ENCODE results near the gene LPP. TPM values are rescaled to one million over a fixed set of nuclear protein-coding genes. Genes with fewer than 3 reads are reported as not detected.

Gene LPP
- total and polyA plus RNA-seq, 8 donors = 8.0 to 885 (median 305) TPM

DNA sequence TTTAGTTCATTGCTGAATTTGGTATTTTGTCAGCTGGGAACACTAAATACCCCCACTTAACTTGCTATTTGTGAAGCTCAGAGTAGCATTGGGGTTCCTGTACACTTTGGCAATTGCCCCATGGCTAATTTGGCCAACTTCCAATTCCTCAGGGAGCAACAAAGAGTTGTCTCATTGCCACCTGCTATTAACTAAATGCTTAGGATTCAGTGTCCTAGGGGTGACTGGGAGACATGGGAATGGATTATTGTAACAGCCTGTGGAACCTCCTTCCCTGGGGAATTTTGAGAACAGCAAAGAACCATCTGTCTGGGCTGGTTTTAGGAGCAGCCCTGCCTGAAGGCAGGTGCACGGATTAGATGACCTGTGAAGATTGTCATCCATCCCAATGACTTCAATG, 580.4 kb downstream of the LPP start:
- TF ChIP-seq POLR2A (IDR thresholded peaks at IDR 0.05) = no peak
- TF ChIP-seq, protein P1, sequence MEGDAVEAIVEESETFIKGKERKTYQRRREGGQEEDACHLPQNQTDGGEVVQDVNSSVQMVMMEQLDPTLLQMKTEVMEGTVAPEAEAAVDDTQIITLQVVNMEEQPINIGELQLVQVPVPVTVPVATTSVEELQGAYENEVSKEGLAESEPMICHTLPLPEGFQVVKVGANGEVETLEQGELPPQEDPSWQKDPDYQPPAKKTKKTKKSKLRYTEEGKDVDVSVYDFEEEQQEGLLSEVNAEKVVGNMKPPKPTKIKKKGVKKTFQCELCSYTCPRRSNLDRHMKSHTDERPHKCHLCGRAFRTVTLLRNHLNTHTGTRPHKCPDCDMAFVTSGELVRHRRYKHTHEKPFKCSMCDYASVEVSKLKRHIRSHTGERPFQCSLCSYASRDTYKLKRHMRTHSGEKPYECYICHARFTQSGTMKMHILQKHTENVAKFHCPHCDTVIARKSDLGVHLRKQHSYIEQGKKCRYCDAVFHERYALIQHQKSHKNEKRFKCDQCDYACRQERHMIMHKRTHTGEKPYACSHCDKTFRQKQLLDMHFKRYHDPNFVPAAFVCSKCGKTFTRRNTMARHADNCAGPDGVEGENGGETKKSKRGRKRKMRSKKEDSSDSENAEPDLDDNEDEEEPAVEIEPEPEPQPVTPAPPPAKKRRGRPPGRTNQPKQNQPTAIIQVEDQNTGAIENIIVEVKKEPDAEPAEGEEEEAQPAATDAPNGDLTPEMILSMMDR (IDR thresholded peaks at IDR 0.05) = no peak
- no peak for TF ChIP-seq POLR2AphosphoS5 (IDR thresholded peaks at IDR 0.05)
- no peak for TF ChIP-seq EP300 (IDR thresholded peaks at IDR 0.05)
- intact Hi-C loops (cut with DNase I; ENCODE audit: low total_unique reads) = no loop called here
- Histone ChIP-seq H3K36me3 (no peaks in the 10 kb centered on the region), H3K4me3 (no peak overlapping the region), H3K4me1 (peaks cover 0 to 11% (median 7%) of the 10 kb centered on the region in 4 donors), H3K27me3 (no peaks in the 10 kb centered on the region), H3K9me3 (no peaks in the 10 kb centered on the region), H3K27ac (no peak overlapping the region)
- peak; percentile 8 to 33 for DNase-seq
- WGBS, 5 donors = 45 to 100% (median 88%) methylated on average over 1 of the region's 1 CpG

DNA sequence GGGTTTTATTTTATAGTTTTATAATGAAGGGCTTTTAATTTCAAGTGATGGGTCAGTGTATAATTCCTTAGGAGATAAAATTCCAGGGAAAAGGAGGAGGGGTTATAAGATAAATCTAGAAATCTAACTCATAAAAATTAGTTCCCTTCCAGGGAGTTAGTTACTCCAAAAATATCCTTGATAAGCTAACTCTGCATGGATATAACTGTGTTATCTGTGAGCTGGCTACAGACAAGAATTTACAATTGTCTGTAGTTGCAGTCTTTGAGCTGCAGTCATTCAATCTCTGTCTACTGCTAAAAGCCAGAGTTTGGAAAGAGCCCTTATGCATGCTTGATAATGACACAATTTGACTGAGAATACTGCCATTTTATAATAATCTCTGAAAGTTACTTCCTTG, 585.6 kb downstream of the LPP start:
- Histone ChIP-seq H3K27me3 (no peaks in the 10 kb centered on the region), H3K4me1 (peaks cover 0 to 7% (median under 1%) of the 10 kb centered on the region in 4 donors), H3K4me3 (no peak overlapping the region), H3K9me3 (no peaks in the 10 kb centered on the region), H3K27ac (no peak overlapping the region), H3K36me3 (no peaks in the 10 kb centered on the region)
- no peak for DNase-seq
- intact Hi-C loops (cut with DNase I; ENCODE audit: low total_unique reads) = no loop called here
- no peak for TF ChIP-seq POLR2A (IDR thresholded peaks at IDR 0.05)
- TF ChIP-seq, protein P1 (IDR thresholded peaks at IDR 0.05) = no peak
- no peak for TF ChIP-seq EP300 (IDR thresholded peaks at IDR 0.05)
- TF ChIP-seq POLR2AphosphoS5 (IDR thresholded peaks at IDR 0.05) = no peak

- no peak for TF ChIP-seq POLR2AphosphoS5 (IDR thresholded peaks at IDR 0.05)
- no peak for TF ChIP-seq POLR2A (IDR thresholded peaks at IDR 0.05)
- TF ChIP-seq, protein P1 (IDR thresholded peaks at IDR 0.05) = no peak
- TF ChIP-seq EP300 (IDR thresholded peaks at IDR 0.05) = no peak
- Histone ChIP-seq H3K9me3 (no peaks in the 10 kb centered on the region), H3K4me3 (no peak overlapping the region), H3K27ac (no peak overlapping the region), H3K36me3 (no peaks in the 10 kb centered on the region), H3K27me3 (no peaks in the 10 kb centered on the region), H3K4me1 (peaks cover 0 to 4% (median under 1%) of the 10 kb centered on the region in 4 donors)
- intact Hi-C loops (cut with DNase I; ENCODE audit: low total_unique reads) = no loop called here
- no peak for DNase-seq
- 93 to 100% (median 97%) methylated on average over 1 of the region's 1 CpG for WGBS, 5 donors
These were observed 586.1 kb downstream of the LPP start for GRCh38 chr3:188740010-188740409.

- H3K4me3 ChIP-seq = no peak overlapping the region
- no peaks in the 10 kb centered on the region for H3K27me3 ChIP-seq
- no peaks in the 10 kb centered on the region for H3K36me3 ChIP-seq
- 89 to 97% (median 92%) methylated on average over 4 of the region's 4 CpGs for WGBS, 5 donors
- no peak for DNase-seq
- no peaks in the 10 kb centered on the region for H3K9me3 ChIP-seq
- no peak overlapping the region for H3K27ac ChIP-seq
- peaks cover 0 to 13% (median 2%) of the 10 kb centered on the region in 4 donors for H3K4me1 ChIP-seq
- TF ChIP-seq EP300 (IDR thresholded peaks at IDR 0.05) (no peak), POLR2A (IDR thresholded peaks at IDR 0.05) (no peak), POLR2AphosphoS5 (IDR thresholded peaks at IDR 0.05) (no peak)
- TF ChIP-seq, protein P1 (IDR thresholded peaks at IDR 0.05) = no peak
- intact Hi-C loops (cut with DNase I; ENCODE audit: low total_unique reads) = no loop called here
These were observed 589.0 kb downstream of the LPP start for GRCh38 chr3:188742755-188743550.

Measured in stomach (tissue), 9 donors.